CD14-positive monocyte (primary cell): ENCODE data around the gene TACC2. TPM values are rescaled to one million over a fixed set of nuclear protein-coding genes. Genes with fewer than 3 reads are reported as not detected.
"Not testable (repeated sequence)": the region's sequence is repeated elsewhere in the genome, so short reads cannot be mapped to it uniquely, and the experiment has no call there.

Experiments used
- DNase-seq, 3 donors: peaks; one replicate each; pipeline ENCODE4 v3.0.0-alpha.2; 2011 to 2022
- H2AFZ ChIP-seq: 2 replicates; pipeline ENCODE4 v1.6.0; 2012; ENCODE audit warnings: mild to moderate bottlenecking, low read depth, low read length, inconsistent platforms; ENCODE audit not compliant: insufficient read depth, poor library complexity, severe bottlenecking
- H3K27ac ChIP-seq, 2 donors: 1 replicate in 1 of 2; 2 replicates in 1 of 2; pipeline ENCODE4 v1.5.1; 2012 to 2013; ENCODE audit warnings: low read length in 2 of 2, control low read depth in 1 of 2, inconsistent platforms in 1 of 2, low read depth in 1 of 2, mild to moderate bottlenecking in 1 of 2
- H3K27me3 ChIP-seq, 2 donors: one replicate each; pipeline versions ENCODE4 v1.6.0 to v1.6.1; 2011 to 2013; ENCODE audit warnings: low read length in 2 of 2; ENCODE audit not compliant: control insufficient read depth in 2 of 2, insufficient read depth in 2 of 2
- H3K36me3 ChIP-seq, 2 donors: replicated peaks in 1 of 2; 1 replicate in 1 of 2; 2 replicates in 1 of 2; pipeline versions ENCODE4 v1.5.1 to v1.6.1; 2012 to 2013; ENCODE audit warnings: low read length in 2 of 2, control low read depth in 1 of 2, inconsistent platforms in 1 of 2, mild to moderate bottlenecking in 1 of 2; ENCODE audit not compliant: insufficient read depth in 2 of 2, control insufficient read depth in 1 of 2
- H3K4me1 ChIP-seq, 2 donors: 1 replicate in 1 of 2; 2 replicates in 1 of 2; pipeline versions ENCODE4 v1.5.1 to v1.6.1; 2012 to 2013; ENCODE audit warnings: low read length in 2 of 2, control low read depth in 1 of 2, inconsistent platforms in 1 of 2, mild to moderate bottlenecking in 1 of 2, moderate library complexity in 1 of 2; ENCODE audit not compliant: insufficient read depth in 2 of 2, control insufficient read depth in 1 of 2
- H3K4me2 ChIP-seq: replicated peaks from 2 replicates; pipeline ENCODE3; 2012; ENCODE audit warnings: low read length, moderate library complexity, mild to moderate bottlenecking; ENCODE audit not compliant: poor library complexity, severe bottlenecking; ENCODE audit errors: extremely low read depth
- H3K4me3 ChIP-seq, 3 experiments: fragments of 200-600 bp in 1 of 3; sonication (generic) in 1 of 3; replicated peaks in 1 of 3; 1 replicate in 2 of 3; 2 replicates in 1 of 3; pipeline ENCODE4 v1.5.1; 2011 to 2013; ENCODE audit warnings: low read length in 3 of 3, mild to moderate bottlenecking in 3 of 3, control low read depth in 2 of 3, low read depth in 2 of 3, inconsistent platforms in 1 of 3, moderate library complexity in 1 of 3
- H3K79me2 ChIP-seq: 2 replicates; pipeline ENCODE4 v1.6.0; 2012; ENCODE audit warnings: mild to moderate bottlenecking, control low read depth, inconsistent platforms, low read length, moderate library complexity; ENCODE audit not compliant: insufficient read depth
- H3K9ac ChIP-seq: 2 replicates; pipeline ENCODE4 v1.6.0; 2017; ENCODE audit warnings: low read length, mild to moderate bottlenecking; ENCODE audit not compliant: insufficient read depth, poor library complexity, severe bottlenecking
- H3K9me3 ChIP-seq, 2 donors: replicated peaks in 1 of 2; 1 replicate in 1 of 2; 2 replicates in 1 of 2; pipeline versions ENCODE4 v1.5.1 to v1.6.1; 2012 to 2013; ENCODE audit warnings: low read length in 2 of 2, control low read depth in 1 of 2; ENCODE audit not compliant: control insufficient read depth in 1 of 2, insufficient read depth in 1 of 2
- H4K20me1 ChIP-seq: 2 replicates; pipeline ENCODE4 v1.6.0; 2012; ENCODE audit warnings: mild to moderate bottlenecking, low read length, control low read depth, moderate library complexity; ENCODE audit not compliant: insufficient read depth
- H3K27ac Mint-ChIP-seq, 7 donors: one replicate each; pipeline ENCODE4 v1.8.0; 2020; ENCODE audit warnings: mild to moderate bottlenecking in 7 of 7, mixed read lengths in 7 of 7, moderate library complexity in 6 of 7, inconsistent platforms in 2 of 7
- H3K27me3 Mint-ChIP-seq, 3 donors: one replicate each; pipeline ENCODE4 v1.8.0; 2021 to 2022; ENCODE audit warnings: low read depth in 3 of 3, mild to moderate bottlenecking in 3 of 3, mixed read lengths in 3 of 3, moderate library complexity in 3 of 3, inconsistent platforms in 1 of 3
- H3K36me3 Mint-ChIP-seq, 2 donors: one replicate each; pipeline ENCODE4 v1.8.0; 2020; ENCODE audit warnings: mixed read lengths in 2 of 2, inconsistent platforms in 1 of 2, mild to moderate bottlenecking in 1 of 2
- H3K4me1 Mint-ChIP-seq: one replicate; pipeline ENCODE4 v1.8.0; 2020; ENCODE audit warnings: mild to moderate bottlenecking, mixed read lengths
- H3K4me3 Mint-ChIP-seq, 2 donors: one replicate each; pipeline ENCODE4 v1.8.0; 2020; ENCODE audit warnings: mild to moderate bottlenecking in 2 of 2, mixed read lengths in 2 of 2, moderate library complexity in 1 of 2
- H3K9me3 Mint-ChIP-seq, 7 donors: one replicate each; pipeline ENCODE4 v1.8.0; 2020 to 2022; ENCODE audit warnings: mixed read lengths in 7 of 7, mild to moderate bottlenecking in 6 of 7, moderate library complexity in 6 of 7, inconsistent platforms in 2 of 7
- WGBS: methylation state at CpG from one replicate; pipeline ENCODE4 v1.1.5; 2013; ENCODE audit warnings: missing lambda C conversion rate; ENCODE audit not compliant: insufficient coverage; 5-methylcytosine and 5-hydroxymethylcytosine counted together
- intact Hi-C, 2 donors: fragments of 100-400 bp; cut with micrococcal nuclease; formaldehyde crosslinking; loops; one replicate each; pipeline versions ENCODE4 v1.15.0 to v1.15.1; 2023
- polyA plus RNA-seq, 3 donors: library from polyadenylated mRNA; depleted of rRNA in 1 of 3; unstranded in 2 of 3; stranded (reverse) in 1 of 3; fragments of 300-500 nt in 2 of 3; fragments of >200 nt in 1 of 3; fragmentation: Illumina TruSeq in 2 of 3; gene quantifications; 1 replicate in 2 of 3; 2 replicates in 1 of 3; pipeline ENCODE4 v1.2.3, GENCODE V29; 2012 to 2021
- TF ChIP-seq, protein P1 (sequence below): fragments of 200-600 bp; IDR thresholded peaks from one replicate; pipeline ENCODE4 v1.8.0; 2022; ENCODE audit warnings: antibody characterized with exemption, mild to moderate bottlenecking

The TACC2 gene
- polyA plus RNA-seq, 3 donors, result 0.03 TPM; not detected in 2

DNA sequence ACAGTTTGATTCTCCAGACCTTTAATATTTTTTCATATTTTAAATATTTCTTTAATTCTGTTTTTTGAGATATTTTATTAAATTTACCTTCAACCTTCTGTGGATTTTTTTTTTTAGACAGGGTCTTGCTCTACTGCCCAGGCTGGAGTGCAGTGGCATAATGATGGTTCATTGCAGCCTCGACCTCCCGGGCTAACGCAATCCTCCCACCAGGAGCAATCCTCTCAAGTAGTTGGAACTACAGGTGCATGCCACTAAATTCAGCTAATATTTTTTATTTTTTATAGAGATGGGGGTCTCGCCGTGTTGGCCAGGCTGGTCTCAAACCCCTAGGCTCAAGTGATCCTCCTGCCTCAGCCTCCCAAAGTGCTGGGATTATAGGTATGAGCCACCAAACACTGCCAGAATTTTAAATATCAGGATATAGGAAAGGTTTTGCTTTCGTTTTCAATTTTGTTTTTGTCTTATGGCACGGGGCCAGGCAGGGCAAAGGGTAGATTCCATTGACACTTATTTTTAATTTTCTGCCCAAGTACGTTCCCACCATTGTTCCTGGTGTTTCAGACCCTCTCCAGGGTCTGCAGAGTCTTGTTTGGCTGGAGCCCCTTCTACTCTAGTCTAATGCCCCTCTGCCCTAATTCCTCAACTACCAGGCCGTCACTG is 1.2 kb downstream of the TACC2 start:
- H3K27me3 ChIP-seq, result peaks cover 0 to 4% of the 10 kb centered on the region in 2 donors
- H3K9ac ChIP-seq, result no peak overlapping the region
- WGBS, result 75% methylated on average over 2 of the region's 9 CpGs
- H3K4me1 Mint-ChIP-seq, result no peaks in the 10 kb centered on the region
- H4K20me1 ChIP-seq, result no peaks in the 10 kb centered on the region
- DNase-seq, result no peak
- H3K4me2 ChIP-seq, result no peak overlapping the region
- H3K9me3 Mint-ChIP-seq, result peaks cover 3 to 23% (median 14%) of the 10 kb centered on the region in 7 donors
- H3K9me3 ChIP-seq, result peaks cover 4% of the 10 kb centered on the region in 2 donors
- no peak overlapping the region for H3K4me3 Mint-ChIP-seq
- H3K36me3 Mint-ChIP-seq, result no peaks in the 10 kb centered on the region
- H3K79me2 ChIP-seq, result no peaks in the 10 kb centered on the region
- no peaks in the 10 kb centered on the region for H3K36me3 ChIP-seq
- H3K27ac Mint-ChIP-seq, result no peak overlapping the region
- H3K4me3 ChIP-seq, result no peak overlapping the region
- no peak overlapping the region for H3K27ac ChIP-seq
- no peak overlapping the region for H2AFZ ChIP-seq
- intact Hi-C loops, result no loop called here
- peaks cover 11 to 16% (median 14%) of the 10 kb centered on the region in 3 donors for H3K27me3 Mint-ChIP-seq
- TF ChIP-seq, protein P1, sequence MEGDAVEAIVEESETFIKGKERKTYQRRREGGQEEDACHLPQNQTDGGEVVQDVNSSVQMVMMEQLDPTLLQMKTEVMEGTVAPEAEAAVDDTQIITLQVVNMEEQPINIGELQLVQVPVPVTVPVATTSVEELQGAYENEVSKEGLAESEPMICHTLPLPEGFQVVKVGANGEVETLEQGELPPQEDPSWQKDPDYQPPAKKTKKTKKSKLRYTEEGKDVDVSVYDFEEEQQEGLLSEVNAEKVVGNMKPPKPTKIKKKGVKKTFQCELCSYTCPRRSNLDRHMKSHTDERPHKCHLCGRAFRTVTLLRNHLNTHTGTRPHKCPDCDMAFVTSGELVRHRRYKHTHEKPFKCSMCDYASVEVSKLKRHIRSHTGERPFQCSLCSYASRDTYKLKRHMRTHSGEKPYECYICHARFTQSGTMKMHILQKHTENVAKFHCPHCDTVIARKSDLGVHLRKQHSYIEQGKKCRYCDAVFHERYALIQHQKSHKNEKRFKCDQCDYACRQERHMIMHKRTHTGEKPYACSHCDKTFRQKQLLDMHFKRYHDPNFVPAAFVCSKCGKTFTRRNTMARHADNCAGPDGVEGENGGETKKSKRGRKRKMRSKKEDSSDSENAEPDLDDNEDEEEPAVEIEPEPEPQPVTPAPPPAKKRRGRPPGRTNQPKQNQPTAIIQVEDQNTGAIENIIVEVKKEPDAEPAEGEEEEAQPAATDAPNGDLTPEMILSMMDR, result no peak
- no peaks in the 10 kb centered on the region for H3K4me1 ChIP-seq

DNA sequence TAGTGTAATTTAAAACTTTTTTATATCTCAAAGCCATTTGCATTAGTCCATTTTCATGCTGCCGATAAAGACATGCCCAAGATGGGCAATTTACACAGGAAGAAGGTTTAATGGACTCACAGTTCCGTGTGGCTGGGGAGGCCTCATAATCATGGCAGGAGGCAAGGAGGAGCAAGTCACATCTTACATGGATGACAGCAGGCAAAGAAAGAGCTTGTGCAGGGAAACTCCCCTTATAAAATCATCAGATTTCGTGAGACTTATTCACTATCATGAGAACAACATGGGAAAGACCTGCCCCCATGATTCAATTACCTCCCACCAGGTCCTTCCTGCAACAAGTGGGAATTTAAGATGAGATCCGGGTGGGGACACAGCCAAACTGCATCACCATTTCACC is 2.8 kb downstream of the TACC2 start:
- WGBS, result 95% methylated on average over 2 of the region's 4 CpGs
- H3K27me3 Mint-ChIP-seq, result peaks cover 9 to 14% (median 12%) of the 10 kb centered on the region in 3 donors
- H2AFZ ChIP-seq, H3K4me1 Mint-ChIP-seq, H3K9ac ChIP-seq, H3K4me3 ChIP-seq, H3K27ac ChIP-seq, H3K36me3 Mint-ChIP-seq, H3K27me3 ChIP-seq, H3K4me3 Mint-ChIP-seq, H4K20me1 ChIP-seq, DNase-seq, H3K36me3 ChIP-seq, H3K4me1 ChIP-seq, H3K79me2 ChIP-seq, H3K27ac Mint-ChIP-seq, intact Hi-C loops, H3K4me2 ChIP-seq, H3K9me3 ChIP-seq: not testable (repeated sequence)
- H3K9me3 Mint-ChIP-seq, result peaks cover 3 to 16% (median 7%) of the 10 kb centered on the region in 7 donors
